AG09309 (cell line): ENCODE measurements around the gene TOX2.

ENCODE experiments used
- DNase-seq: peaks from one replicate; pipeline ENCODE4 v3.0.0-alpha.2; 2010; ENCODE audit warnings: low read depth
- H3K4me3 ChIP-seq: 2 replicates; pipeline ENCODE4 v1.5.1; 2011; ENCODE audit warnings: mild to moderate bottlenecking, low read depth, low read length, moderate library complexity; ENCODE audit not compliant: control insufficient read depth
- TF ChIP-seq, protein P1 (sequence below): IDR thresholded peaks from 2 replicates; pipeline ENCODE4 v1.5.1; 2011; ENCODE audit warnings: mild to moderate bottlenecking, low read depth, low read length, inconsistent platforms; ENCODE audit not compliant: insufficient read depth, control insufficient read depth; ENCODE audit errors: missing control alignments

The TOX2 gene

DNA sequence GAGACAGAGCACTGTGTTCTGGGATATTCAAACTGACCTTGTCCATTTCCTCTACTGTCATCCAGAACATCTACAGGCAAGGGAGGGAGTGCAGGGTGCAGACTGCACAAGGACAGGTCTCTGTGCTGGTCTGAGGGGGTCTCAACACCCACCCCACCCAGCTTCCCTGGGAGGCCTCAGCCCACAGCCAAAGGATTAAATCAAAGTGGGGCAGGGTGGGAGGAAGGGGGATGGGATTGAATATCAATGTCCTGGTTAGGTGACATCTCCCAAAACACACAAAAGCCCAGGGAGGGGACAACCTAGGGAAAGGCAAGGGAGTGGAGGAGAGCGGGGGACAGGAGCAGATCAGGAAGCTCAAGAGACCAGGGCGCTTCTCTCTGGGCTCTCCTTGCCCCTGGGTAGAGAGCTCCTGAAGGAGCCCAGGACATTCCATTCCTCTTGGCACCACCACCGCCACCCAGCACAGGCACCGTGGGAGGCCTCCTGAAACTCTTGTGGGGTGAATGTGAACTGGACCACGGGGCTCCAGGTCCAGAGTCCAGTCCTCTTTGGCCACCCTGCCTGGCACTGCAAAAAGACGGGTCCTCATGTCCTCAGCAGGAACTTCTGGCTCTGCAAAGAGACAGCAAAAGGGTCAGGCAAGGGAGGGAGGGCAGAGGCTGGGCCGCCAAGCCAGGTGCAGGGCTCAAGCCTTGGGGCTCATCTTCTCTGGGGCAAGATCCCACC, 198.4 kb downstream of the TOX2 start:
- H3K4me3 ChIP-seq = no peak overlapping the region
- TF ChIP-seq, protein P1, sequence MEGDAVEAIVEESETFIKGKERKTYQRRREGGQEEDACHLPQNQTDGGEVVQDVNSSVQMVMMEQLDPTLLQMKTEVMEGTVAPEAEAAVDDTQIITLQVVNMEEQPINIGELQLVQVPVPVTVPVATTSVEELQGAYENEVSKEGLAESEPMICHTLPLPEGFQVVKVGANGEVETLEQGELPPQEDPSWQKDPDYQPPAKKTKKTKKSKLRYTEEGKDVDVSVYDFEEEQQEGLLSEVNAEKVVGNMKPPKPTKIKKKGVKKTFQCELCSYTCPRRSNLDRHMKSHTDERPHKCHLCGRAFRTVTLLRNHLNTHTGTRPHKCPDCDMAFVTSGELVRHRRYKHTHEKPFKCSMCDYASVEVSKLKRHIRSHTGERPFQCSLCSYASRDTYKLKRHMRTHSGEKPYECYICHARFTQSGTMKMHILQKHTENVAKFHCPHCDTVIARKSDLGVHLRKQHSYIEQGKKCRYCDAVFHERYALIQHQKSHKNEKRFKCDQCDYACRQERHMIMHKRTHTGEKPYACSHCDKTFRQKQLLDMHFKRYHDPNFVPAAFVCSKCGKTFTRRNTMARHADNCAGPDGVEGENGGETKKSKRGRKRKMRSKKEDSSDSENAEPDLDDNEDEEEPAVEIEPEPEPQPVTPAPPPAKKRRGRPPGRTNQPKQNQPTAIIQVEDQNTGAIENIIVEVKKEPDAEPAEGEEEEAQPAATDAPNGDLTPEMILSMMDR = no peak

DNA sequence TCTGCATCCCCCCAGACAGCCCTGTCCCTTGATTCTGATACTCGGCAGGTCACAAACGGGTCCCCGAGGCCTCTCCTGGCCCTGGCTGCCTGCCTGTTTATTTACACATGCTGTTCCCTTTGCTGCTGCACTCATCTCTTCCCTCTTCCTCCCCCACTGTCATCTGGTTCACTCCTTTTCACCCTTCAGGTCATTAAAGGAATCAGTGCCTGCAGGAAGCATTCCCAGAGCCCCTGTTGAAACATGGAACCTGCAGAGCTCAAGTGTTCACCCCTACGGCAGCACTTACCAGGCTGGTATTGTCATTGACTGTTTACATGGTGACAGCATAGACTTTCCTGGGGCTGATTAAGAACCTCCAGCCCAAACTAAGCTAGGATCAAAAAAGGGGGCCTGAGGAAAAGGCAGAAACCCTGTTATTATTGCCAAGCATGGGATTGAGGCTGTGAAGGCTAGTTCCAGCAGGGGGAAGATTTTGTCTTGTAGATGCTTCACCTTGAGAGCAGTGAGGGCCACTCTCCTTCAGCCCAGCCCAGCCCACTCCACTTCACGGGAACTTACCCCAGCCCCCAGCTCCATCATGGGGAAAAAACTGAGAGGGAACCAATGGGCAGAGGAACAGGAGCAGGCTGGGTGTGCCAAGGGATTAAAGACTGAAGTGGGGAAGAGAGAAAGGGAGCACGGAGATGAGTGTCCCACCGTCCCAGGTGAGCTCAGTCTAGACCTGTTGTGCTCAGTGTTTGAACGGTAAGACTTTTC, 199.1 kb downstream of the TOX2 start:
- no peak overlapping the region for H3K4me3 ChIP-seq
- DNase-seq = no peak
- TF ChIP-seq, protein P1 = no peak

More for the DNA sequence above, 198.4 kb downstream of the TOX2 start:
- no peak for DNase-seq

DNA sequence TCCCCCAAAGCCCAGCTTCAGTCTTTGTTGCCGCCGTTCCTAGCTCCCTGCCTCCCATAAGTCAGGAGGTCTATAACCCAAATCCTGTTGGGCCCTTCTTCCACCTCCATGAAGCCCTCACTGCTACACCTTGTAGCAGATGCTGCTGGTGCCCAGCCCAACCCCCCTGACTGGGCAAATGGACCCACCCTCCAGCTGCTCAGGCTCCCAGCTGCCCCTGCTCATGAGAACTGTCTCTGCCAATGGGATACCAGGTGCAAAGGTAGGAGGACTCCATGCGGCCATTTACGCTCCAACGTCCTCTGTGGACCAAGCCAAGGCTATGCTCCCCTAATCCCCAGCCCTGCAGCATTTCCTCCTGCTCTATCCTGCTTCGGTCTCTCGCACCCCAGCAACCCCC, 200.5 kb downstream of the TOX2 start:
- DNase-seq = no peak
- TF ChIP-seq, protein P1 = no peak
- no peak overlapping the region for H3K4me3 ChIP-seq

DNA sequence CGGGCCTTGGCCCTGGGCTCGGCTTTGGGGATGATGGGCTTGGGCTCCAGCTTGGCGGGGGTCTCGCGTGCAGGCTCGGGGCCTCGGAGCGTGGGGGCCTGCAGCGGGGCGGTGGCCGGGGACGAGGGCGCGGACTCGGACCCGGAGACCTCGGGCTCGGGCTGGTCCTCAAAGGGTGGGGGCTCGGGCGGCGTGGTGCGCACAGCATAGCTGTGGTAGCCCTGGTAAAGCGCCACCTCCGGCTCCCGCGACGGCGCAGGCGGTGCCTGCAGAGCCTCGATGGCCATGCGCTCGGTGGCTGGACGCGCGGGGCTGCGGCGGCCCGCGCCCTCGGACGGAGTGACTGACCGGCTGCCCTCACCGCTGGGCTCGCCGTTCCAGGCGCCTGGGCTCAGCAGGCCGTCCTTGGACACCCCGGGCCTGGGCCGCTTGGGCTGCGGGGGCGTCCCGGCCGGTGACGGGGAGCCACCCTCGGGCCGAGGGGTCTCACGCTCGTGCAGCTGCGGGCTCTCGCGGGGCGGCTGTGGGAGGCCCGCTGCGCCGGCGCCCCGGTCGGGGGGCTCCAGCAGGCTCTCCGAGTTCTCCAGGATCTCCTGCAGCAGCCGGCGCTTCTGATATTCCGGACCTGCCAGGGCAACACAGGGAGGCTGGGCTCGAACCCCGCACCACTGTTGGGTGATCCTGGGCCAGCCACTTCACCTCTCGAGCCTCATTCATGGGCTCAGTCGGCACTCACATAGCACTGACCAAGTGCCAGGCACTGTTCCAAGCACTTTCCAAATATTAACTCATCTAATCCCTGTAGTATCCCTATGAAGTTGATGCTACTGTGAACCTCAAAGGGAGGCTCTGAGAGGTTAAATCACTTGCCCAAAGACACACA, 201.4 kb downstream of the TOX2 start:
- TF ChIP-seq, protein P1 = no peak
- no peak for DNase-seq
- no peak overlapping the region for H3K4me3 ChIP-seq

DNA sequence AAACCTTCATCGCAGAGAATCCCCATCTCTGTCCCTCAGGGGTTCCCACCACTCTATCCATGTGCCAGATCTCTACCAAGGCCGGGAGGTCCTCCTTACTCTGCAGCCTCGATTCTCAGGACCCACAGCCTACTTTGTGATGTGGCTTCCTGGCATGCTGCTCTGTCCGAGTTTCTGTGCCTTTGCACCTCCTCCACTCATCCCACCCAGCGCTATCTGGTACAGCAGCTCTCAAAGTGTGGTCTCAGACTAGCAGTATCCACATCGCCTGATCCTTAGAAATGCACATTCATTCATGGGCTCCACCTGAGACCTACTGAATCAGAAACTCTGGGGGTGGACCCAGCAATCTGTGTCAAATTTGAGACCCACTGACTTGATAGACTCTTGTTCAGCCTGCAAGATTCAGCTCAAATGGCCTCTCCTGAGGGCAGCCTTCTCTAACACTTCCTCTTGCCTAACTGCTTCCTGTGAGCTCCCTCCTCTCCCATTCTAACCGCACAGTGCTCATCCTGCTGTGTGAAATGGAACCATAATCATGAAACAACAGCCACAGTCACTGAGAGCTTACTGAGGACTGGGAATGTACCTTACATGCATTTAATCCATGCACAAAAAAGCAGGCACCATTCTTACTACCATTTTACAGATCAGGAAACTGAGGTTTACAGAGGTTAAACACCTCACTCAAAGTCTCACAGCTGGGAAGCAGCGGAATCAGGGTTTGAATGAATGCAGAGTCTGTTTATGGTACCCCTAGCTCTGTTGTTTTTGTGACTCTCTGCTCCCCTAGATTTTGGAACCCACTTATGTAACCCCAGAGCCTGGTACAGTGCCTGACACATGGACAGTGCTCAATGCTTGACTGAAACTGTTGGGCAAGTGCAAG, 202.9 kb downstream of the TOX2 start:
- no peak for DNase-seq
- H3K4me3 ChIP-seq = no peak overlapping the region
- TF ChIP-seq, protein P1 = no peak
